VCaP (cell line): ENCODE results near the gene TTC28.

Experiments used
- H3K27ac ChIP-seq: fragments of 450-650 bp; 2 replicates; pipeline ENCODE4 v1.5.1; 2017
- CTCF ChIP-seq: fragments of 450-650 bp; conservative IDR thresholded peaks from 2 replicates; pipeline ENCODE4 v1.5.1; 2017; ENCODE audit warnings: mild to moderate bottlenecking, moderate library complexity

TTC28 gene

GRCh38 chr22:28443526-28443876 lies 236.1 kb downstream of the TTC28 start:
- no peak for TF ChIP-seq CTCF
- no peak overlapping the region for H3K27ac ChIP-seq

DNA sequence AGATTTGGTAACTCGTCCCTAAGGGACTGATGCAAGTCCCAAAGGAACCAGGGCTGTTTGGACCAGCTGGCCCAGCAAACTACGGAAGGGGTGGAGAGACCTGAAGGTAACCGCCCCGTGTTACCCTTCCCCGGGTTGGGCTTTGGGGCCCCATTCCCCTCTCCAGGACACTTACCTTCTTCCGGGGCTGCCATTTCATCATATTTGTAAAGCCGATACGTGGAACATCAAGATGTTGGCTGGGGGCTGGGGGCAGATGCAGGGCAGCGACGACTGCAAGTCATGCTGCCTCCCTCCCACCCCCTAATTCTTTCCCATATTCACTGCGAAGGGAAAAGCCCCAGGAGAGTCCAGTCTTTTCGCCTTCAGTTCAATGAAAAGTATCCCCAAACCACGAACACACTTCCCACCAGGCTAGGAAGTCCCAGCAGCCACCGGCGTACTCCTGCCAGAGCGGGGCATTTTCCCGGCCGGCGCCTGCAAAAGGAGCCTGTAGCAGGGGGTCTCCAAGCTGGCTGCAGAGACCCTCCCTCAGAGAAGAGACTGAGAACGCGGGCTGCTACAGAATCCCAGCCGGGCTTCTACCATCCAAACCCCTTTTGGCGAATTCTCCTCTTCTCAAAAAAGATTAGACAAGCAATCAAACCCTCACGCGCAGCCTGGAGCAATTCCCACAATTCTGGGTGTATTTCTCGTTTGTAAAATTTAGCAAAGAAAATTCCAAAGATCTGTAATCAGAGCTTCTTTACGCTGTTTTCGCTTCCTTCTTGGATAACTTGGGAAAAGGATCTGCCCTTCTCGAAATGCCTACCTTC lies 236.7 kb downstream of the TTC28 start:
- no peak overlapping the region for H3K27ac ChIP-seq
- TF ChIP-seq CTCF = no peak

GRCh38 chr22:28442264-28442710 lies 237.4 kb downstream of the TTC28 start:
- no peak overlapping the region for H3K27ac ChIP-seq
- TF ChIP-seq CTCF = no peak

GRCh38 chr22:28441720-28442263 lies 237.8 kb downstream of the TTC28 start:
- TF ChIP-seq CTCF = no peak
- no peak overlapping the region; the same call in 1 of the 2 replicates for H3K27ac ChIP-seq

DNA sequence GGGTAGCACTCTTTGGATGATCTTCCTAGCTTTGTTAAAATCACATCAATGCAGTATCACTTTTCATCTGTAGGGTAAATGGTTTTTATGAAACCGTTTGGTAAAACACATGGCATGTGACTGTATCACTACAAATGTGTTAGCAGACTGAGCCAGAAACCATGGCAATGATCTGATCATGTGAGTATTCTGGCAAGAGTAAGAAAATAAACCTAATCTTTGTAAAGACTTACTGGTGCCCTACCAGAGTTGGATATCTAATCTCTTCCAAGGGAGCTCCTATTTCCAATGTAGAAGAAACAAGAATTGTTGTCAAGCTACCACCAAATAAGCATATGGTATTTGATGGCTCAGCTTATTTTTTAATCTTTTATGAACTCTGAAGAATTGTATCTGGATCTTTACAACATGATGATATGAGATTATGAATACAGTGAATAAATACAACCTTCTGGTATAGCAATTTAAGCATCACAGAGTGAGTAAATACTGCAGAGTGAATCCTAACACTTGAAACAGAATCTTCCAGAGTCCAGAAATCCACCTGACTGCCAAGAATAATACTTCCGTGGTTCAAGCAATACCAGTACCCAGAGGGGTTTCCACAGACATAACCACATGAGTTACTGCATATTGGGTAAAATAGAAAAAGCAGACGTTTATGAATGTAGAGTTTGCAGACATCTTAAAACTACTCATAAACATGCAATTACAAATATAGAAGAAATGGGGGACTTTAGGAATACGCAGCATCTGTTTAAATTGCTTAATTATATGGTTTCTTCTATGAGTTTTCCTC lies 238.8 kb downstream of the TTC28 start:
- no peak overlapping the region; the same call in 1 of the 2 replicates for H3K27ac ChIP-seq
- no peak for TF ChIP-seq CTCF

DNA sequence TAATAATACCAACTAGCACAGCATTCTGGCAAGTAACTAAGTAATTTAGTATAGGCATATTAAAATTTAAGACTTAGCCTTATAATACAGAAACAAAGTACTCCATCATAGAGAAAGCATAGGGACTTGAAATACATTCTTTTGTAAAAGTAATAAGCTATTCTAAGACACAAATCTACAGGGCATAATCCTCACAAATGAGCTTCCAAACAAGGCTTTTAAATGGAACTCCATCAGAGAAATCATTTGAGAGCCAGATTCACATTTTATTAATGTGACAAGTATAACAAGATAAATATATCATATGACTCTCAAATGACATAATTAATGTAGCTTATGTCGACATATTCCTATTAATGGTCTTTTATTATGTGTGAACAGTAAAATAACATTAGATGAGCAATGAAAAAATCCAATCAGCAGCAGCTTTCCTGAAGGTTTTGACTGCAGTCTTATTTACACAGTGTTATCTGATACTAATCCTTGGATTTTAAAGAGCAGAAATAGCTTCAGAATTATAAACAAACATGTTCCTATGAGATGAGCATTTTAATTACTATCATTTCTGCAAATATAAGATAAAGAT lies 241.4 kb downstream of the TTC28 start:
- H3K27ac ChIP-seq = peak overlapping the region; percentile 44
- TF ChIP-seq CTCF = no peak

DNA sequence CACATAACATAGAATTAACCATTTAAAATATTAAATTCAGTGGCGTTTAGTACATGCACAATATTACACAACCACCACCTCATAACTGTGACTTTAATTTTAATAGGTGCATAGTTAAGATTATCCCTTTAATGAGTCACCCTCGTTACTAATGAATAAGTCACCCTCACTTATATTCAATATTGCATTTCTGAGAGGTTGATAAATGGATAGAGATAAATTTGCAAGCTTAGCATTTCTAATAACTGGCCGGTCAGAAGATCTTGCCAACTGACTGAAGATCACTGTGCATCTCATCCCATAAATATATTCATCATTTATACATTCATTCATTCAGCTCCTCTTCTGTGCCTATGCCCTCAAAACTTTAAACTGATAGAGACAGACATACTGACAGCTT lies 243.7 kb downstream of the TTC28 start:
- no peak overlapping the region for H3K27ac ChIP-seq
- TF ChIP-seq CTCF = no peak
